Eye (tissue), 1 donor: ENCODE data around the gene NCF4.

Source experiments
- DNase-seq: peaks from one replicate; pipeline ENCODE4 v3.0.0-alpha.2; 2015

Gene NCF4

GRCh38 chr22:36860821-36861659, at the start of gene NCF4:
TSS of gene NCF4 (plus strand) at chr22:36861006. CDS start at chr22:36861172, 166 bp downstream.
- no peak for DNase-seq

- no peak for DNase-seq
Measured at GRCh38 chr22:36811094-36811800, 49.6 kb upstream of the NCF4 start.

DNA sequence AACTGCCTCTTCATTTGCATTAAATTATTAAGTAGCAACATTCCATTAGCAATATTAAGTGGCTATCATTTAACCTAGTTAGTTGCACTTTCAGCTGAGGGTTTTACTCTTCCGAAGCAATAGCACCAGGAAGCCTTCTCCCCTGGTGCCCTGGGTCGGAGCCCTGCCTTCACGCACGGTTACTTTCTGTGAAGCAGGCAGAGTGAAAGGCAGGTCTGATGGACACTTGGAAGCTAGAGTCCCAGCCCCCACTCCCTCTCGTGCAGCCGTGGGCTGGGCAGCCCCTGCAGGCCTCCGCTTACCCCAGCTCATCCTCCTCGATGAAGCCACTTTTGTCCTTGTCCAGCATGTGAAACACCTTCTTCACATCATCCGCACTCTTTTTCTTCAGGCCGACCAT, 46.0 kb upstream of the NCF4 start:
- DNase-seq, result peak; percentile 72

GRCh38 chr22:36815558-36816338, 45.1 kb upstream of the NCF4 start:
- no peak for DNase-seq

DNA sequence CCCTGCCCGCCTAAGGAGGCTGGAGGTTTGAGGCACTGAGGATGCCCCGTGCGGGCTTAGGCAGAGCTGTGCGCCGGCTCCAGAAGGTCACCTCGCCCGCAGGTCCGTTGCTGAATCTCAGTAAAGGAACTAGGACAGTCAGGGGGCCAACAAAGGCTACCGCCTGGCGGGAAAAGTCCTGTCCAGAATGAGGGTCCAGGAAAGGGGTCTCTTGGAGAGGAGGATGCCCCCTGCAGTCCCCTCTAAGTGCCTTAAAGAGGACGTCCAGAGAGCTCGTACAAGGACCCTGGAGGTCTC, 44.5 kb upstream of the NCF4 start:
- peak; percentile 54 for DNase-seq

DNA sequence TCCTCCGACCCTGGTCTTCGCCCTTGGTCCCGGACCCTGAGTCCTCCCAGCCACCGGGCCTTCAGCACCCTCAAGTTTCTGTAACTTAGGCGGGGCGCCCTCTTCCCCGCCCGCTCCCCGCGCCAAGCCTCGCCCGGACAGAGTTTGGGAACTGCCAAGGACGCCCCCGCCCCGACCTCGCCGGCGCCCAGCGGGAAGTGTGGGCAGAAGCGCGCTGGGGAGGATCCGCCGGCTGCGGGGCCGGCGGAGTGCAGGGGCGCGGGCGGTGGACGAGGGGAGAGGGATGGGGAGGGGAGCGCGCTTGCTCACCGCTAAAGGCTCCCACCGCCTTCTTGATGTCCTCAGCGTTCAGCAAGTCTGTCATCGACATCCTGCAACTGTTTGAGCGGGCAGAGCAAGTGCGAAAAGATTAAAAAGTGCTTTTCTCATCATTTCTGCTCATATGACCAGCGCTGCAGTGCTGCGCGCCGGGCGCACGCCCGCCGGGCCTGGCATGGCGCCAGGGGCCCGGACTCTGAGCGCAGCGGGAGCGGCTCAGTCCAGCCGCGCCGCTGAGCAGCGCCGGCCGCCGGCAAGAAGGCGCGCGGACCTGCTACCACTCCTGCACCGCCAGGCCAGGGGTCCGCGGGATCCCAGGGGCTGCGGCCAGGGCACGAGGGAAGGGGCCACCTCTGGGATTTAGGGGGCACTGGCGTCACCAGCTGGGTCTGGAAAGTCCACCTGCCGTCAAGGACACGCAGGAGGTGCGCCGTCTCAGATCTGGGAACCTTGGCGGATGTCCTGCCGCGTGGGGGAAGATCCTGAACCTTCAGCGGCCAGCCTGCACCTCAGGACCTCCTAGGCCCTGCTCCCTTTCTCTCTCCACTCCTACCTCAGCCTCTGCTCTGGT, 43.9 kb upstream of the NCF4 start, which contains the start of gene PVALB:
PVALB (minus strand) TSS at position 400 of the 889 bp plus-strand sequence; CDS start at position 370, 30 bp downstream.
- DNase-seq, result peak; percentile 80

GRCh38 chr22:36817525-36817848, 43.3 kb upstream of the NCF4 start:
- no peak for DNase-seq

DNA sequence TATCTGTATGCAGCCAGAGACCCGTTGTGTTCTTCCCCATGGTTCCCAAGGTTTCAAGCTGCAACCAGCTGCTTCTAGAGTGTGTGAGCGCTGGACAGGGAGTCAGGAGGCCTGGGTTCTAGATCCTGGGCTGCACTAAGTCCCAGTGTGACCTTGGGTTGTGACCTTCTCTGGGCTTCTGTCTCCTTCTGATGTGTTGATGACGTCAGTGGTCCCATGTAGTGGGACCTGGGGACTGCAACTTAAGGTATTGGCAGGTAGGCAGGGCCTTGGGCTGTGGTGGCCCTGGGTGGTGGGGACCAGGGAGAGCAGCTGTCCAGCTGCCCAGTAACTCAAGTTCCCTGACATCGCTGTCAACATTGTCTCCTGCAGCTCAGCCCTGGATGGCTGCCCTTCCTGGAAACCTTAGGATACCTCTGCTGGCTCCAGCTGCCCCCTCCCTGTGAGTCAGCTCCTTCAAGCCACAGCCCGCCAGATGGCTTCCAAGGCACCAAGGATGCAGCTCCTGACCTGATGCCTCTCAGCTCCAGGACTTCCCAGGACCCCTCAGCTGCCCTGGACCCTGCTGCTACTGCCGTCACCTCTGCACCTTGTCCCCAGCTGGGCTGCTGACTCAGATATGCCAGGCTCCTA, 42.7 kb upstream of the NCF4 start:
- no peak for DNase-seq

DNA sequence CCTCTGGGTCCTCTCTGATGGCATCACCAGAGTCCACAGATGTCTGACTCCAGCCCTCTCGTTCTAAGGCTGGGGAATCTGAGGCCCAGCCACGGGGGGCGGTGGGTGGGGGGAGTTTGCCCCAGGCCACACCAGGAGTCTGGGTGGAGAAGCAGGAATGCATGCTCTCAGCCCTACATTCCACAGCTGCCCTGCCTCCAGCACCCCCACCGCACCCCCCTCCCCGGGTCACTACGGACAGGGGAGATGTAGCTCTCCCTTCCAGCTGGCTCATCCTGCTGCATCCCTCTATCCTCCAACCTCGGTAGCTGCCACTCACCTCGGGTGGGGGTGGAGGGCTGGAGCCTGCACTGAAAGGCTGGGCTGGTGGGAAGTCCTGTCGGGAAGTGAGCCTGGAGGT, 41.7 kb upstream of the NCF4 start:
- DNase-seq, result peak; percentile 35

- no peak for DNase-seq
Measured at GRCh38 chr22:36822581-36822980, 38.2 kb upstream of the NCF4 start.

GRCh38 chr22:36823186-36823839, 37.5 kb upstream of the NCF4 start:
- DNase-seq, result peak; percentile 66

DNA sequence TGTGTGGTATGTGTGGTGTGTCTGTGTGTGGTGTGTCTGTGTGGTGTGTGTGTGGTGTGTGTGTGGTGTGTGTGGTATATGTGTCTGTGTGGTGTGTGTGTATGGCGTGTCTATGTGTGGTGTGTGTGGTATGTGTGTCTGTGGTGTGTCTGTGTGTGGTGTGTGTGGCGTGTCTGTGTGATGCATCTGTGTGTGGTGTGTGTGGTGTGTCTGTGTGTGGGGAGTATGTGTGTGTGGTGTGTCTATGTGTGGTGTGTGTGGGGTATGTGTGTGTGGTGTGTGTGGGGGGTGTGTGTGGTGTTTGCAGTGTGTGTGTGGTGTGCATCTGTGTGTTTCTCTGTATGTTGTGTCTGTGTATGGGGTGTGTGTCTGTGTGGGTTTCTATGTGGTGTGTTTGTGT, 36.2 kb upstream of the NCF4 start:
- no peak for DNase-seq

- DNase-seq, result no peak
Measured at GRCh38 chr22:36826262-36826661, 34.5 kb upstream of the NCF4 start.

DNA sequence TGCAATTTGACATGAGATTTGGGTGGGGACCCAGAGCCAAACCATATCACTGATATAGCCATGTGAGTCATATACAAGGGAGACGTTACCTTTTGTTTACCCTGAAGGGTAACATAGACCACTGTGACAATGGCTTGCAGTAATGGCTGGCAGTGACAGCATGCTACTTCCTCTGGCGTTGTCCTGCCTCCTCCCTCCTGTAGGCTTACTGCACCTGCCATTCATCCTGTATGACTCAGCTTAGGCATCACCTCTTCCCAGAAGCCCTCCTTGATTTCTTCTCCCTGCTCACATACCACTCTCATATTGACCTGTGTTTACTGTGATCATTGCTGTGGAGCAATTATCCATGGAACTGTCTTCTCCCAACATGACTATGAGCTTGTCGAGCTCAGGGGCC, 32.0 kb upstream of the NCF4 start:
- DNase-seq, result no peak

DNA sequence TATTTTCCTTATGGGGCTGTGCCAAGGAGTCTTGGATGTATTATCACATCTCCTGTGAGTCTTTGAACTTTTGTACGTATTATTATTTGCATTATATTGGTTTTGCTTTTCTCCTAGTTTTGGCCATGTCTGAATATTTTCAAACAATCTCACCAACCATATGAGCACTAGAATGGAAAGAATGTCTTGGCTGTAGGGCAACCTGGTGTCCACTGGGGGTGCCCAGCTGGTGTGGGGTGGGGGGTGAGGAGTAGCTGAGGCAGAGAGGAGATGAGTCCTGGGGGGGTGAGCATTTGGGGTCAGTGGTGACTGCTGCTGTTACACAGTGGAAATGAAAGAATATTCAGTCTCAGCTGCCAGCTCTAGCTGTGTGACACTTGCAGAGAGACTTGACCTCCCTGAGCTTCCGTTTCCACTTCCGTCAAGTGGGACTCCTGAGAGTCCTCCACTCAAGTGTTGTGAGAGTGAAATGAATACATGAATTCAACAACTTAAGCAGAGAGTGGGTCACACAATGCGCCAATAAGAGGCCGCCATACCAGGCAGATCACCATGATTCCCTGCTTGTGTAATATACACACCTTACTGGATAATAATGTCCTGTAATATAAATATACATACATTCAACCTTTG, 31.3 kb upstream of the NCF4 start:
- no peak for DNase-seq

- DNase-seq, result no peak
Measured at GRCh38 chr22:36830601-36831000, 30.2 kb upstream of the NCF4 start.

- DNase-seq, result no peak
Measured at GRCh38 chr22:36831206-36831605, 29.6 kb upstream of the NCF4 start.

- no peak for DNase-seq
Measured at GRCh38 chr22:36831717-36832116, 29.1 kb upstream of the NCF4 start.

GRCh38 chr22:36833073-36833472, 27.7 kb upstream of the NCF4 start:
- DNase-seq, result no peak

DNA sequence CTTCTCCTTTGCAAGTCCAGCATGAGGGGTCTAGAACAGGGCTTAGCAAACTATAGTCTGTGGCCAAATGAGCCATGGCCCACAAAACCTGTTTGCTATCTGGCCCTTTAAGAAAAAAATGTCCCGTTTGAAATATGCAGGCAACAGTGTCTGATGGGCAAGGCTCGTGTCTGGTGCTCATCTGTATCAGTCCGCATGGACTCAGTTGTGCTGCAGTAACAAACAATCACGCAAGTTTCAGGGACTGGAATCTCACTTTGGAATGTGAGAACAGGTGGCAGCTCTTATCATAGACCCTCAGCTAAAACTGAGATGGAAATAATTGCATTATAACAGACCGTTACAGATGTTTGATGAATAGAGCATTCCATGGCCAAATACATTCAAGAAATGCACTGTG, 24.9 kb upstream of the NCF4 start:
- no peak for DNase-seq
